Heart right ventricle (tissue), 16 donors: ENCODE results near the gene PRND. TPM values are rescaled to one million over a fixed set of nuclear protein-coding genes. Genes with fewer than 3 reads are reported as not detected.
"Not testable (repeated sequence)": the region's sequence is repeated elsewhere in the genome, so short reads cannot be mapped to it uniquely, and the experiment has no call there.

Source experiments
- ATAC-seq, 8 donors: fragments of 200-7000 bp; cut with Tn5 transposase; one replicate each; pipeline ENCODE4 v1.9.1; 2020; ENCODE audit warnings: mild to moderate bottlenecking in 8 of 8, moderate library complexity in 8 of 8, moderate number of reproducible peaks in 1 of 8
- DNase-seq, 2 donors: peaks; one replicate each; pipeline ENCODE4 v3.0.0-alpha.2; 2020
- H3K27ac ChIP-seq, 10 donors: fragments of 200-600 bp; sonication (generic) in 2 of 10; one replicate each; pipeline versions ENCODE4 v1.5.0 to v1.8.0; 2020 to 2022; ENCODE audit warnings: mild to moderate bottlenecking in 3 of 10
- H3K27me3 ChIP-seq, 7 donors: fragments of 200-600 bp; one replicate each; pipeline ENCODE4 v1.8.0; 2021 to 2022; ENCODE audit warnings: mild to moderate bottlenecking in 2 of 7
- H3K36me3 ChIP-seq, 9 donors: fragments of 200-600 bp; sonication (generic) in 1 of 9; one replicate each; pipeline versions ENCODE4 v1.5.0 to v1.8.0; 2020 to 2022; ENCODE audit warnings: mild to moderate bottlenecking in 2 of 9
- H3K4me1 ChIP-seq, 9 donors: fragments of 200-600 bp; sonication (generic) in 1 of 9; one replicate each; pipeline versions ENCODE4 v1.5.0 to v1.8.0; 2020 to 2022; ENCODE audit warnings: mild to moderate bottlenecking in 4 of 9
- H3K4me3 ChIP-seq, 10 donors: fragments of 200-600 bp; sonication (generic) in 2 of 10; one replicate each; pipeline versions ENCODE4 v1.5.0 to v1.8.0; 2020 to 2022; ENCODE audit warnings: mild to moderate bottlenecking in 7 of 10, moderate library complexity in 2 of 10
- H3K9me3 ChIP-seq, 11 donors: fragments of 200-600 bp in 10 of 11; sonication (generic) in 2 of 11; one replicate each; pipeline versions ENCODE4 v1.5.0 to v1.8.0; 2013 to 2022; ENCODE audit warnings: mild to moderate bottlenecking in 2 of 11, control low read depth in 1 of 11, moderate library complexity in 1 of 11
- WGBS, 2 donors: extraction: QIAGEN DNeasy Blood & Tissue Kit; methylation state at CpG; one replicate each; pipeline ENCODE4 v1.1.7; 2013; ENCODE audit warnings: inconsistent platforms in 1 of 2; 5-methylcytosine and 5-hydroxymethylcytosine counted together
- intact Hi-C, 10 donors: fragments of 100-400 bp; cut with DNase I; formaldehyde crosslinking; loops; one replicate each; pipeline versions ENCODE4 v1.11.1 to v1.14.2; 2022
- polyA plus RNA-seq, 2 donors: library from polyadenylated mRNA; stranded (reverse); fragments of 200-250 nt; gene quantifications; one replicate each; pipeline ENCODE4 v1.2.3, GENCODE V29; 2013
- total RNA-seq, 10 donors: library from RNA; stranded (reverse); fragmentation: NEBNext Ultra II Directional in 3 of 10; extraction: Animal tissue kit (Norgen Biotek cat#: 25700) in 3 of 10; gene quantifications; one replicate each; pipeline versions ENCODE4 v1.2.1 to v1.2.4, GENCODE V29; 2021 to 2023
- TF ChIP-seq, protein P1 (sequence below), 9 donors: fragments of 200-600 bp; sonication (generic) in 2 of 9; IDR thresholded peaks; one replicate each; pipeline versions ENCODE4 v1.5.0 to v1.8.0; 2021 to 2022; ENCODE audit warnings: antibody characterized with exemption in 9 of 9, mild to moderate bottlenecking in 5 of 9, moderate library complexity in 1 of 9
- donor health status: Arrhythmogenic right ventricular cardiomyopathy.
- donor health status: ischemic (EF 13 %, LVEDD 7.1; RV severe dilation, severe dysfunction).
- donor health status: healthy with polysubstance abuse.
- donor health status: DM: no; HTN: yes; CAD: no.
- donor health status: DM: no; HTN: no; CAD: no.
- donor health status: ischemic (EF 25% LVEDD 6.9; RV normal size, moderate dysfunction).
- donor health status: ischemic (EF 25% LVEDD 5.7; RV mildly dilated, moderate dysfunction).
- donor health status: healthy.
- donor health status: DM: yes; HTN: yes; CAD: no.
- donor health status: Ischemic cardiomyopathy.
- donor health status: ischemic (EF 35%, LVEDD 5.7; RV mildly dilated, moderate dysfunction).
- donor health status: nonischemic (EF 11% LVEDD 7.7; RV severe dilation, severe dysfunction).
- donor health status: DM: yes; HTN: yes; CAD: no.
- donor health status: PGD.
- donor health status: ischemic (EF 29% LVEDD 5.4; RV normal size, mild dysfunction).
- donor health status: nonischemic (EF 23%, LVEDD 6.1; RV moderate dilation, normal function).

The PRND gene
- total and polyA plus RNA-seq, 12 donors, result 0.06 to 0.17 (median 0.10) TPM; not detected in 8

DNA sequence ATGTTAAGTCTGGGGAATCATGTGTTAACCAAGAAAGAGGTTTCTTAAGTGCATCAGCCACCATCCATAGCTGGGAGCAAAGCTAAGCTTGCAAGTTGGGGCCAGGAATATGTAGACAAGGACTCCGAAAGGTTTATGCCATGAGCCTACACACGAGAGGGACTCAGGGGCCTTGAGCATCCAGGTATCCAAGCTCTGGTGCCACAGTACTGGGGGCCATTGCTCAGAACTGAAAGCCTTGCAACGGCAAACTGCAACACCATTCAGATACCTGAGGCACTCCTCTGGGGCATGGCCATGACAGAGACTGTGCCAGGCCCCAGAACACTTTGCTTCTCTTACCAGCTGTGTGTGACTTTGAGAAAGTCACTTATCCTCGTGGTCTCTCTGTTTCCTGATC lies 27.6 kb downstream of the PRND start:
- Histone ChIP-seq H3K36me3 (no peaks in the 10 kb centered on the region), H3K9me3 (peaks cover 0 to 7% (median 0%) of the 10 kb centered on the region in 11 donors), H3K4me1 (no peaks in the 10 kb centered on the region), H3K27ac (peak overlapping the region in 1 of 10 donors; percentile 42), H3K27me3 (peaks cover 0 to 12% (median 0%) of the 10 kb centered on the region in 7 donors), H3K4me3 (no peak overlapping the region)
- DNase-seq, result no peak
- intact Hi-C loops, result no loop called here
- TF ChIP-seq, protein P1, sequence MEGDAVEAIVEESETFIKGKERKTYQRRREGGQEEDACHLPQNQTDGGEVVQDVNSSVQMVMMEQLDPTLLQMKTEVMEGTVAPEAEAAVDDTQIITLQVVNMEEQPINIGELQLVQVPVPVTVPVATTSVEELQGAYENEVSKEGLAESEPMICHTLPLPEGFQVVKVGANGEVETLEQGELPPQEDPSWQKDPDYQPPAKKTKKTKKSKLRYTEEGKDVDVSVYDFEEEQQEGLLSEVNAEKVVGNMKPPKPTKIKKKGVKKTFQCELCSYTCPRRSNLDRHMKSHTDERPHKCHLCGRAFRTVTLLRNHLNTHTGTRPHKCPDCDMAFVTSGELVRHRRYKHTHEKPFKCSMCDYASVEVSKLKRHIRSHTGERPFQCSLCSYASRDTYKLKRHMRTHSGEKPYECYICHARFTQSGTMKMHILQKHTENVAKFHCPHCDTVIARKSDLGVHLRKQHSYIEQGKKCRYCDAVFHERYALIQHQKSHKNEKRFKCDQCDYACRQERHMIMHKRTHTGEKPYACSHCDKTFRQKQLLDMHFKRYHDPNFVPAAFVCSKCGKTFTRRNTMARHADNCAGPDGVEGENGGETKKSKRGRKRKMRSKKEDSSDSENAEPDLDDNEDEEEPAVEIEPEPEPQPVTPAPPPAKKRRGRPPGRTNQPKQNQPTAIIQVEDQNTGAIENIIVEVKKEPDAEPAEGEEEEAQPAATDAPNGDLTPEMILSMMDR (IDR thresholded peaks at IDR 0.05), result no peak
- ATAC-seq, result no peak
- 76 to 79% methylated on average over 4 of the region's 4 CpGs for WGBS, 2 donors

DNA sequence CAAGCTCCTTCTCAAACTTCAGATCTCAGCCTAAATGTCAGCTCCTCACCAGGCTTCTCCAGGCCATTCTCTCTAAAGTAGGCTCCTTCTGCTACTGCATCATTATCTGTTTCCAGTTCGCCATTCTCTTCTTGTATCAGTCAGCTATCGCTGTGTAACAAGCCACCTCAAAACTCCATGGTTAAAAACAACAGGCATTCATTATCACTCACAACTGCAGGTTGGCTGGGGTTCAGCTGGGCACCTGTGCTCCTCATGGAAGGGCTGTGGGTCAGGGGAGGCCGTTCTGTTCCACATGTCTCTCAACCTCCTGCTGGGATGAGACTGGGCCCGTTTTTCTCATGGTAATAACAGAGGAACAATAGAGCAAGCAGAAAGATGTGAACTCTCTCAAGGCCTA lies 28.7 kb downstream of the PRND start:
- Histone ChIP-seq H3K36me3 (no peaks in the 10 kb centered on the region), H3K4me3 (no peak overlapping the region), H3K27me3 (peaks cover 0 to 12% (median 0%) of the 10 kb centered on the region in 7 donors), H3K27ac (no peak overlapping the region), H3K4me1 (no peaks in the 10 kb centered on the region), H3K9me3 (peaks cover 0 to 7% (median 0%) of the 10 kb centered on the region in 11 donors)
- intact Hi-C loops, result loop anchor here in 1 of 10 donors (10.0 kb wide), 1 partner anchor 464 kb away; no protein-coding TSS in a partner anchor
- 64 to 65% methylated on average over 4 of the region's 4 CpGs for WGBS, 2 donors
- DNase-seq (no peak), ATAC-seq (no peak)
- TF ChIP-seq, protein P1 (IDR thresholded peaks at IDR 0.05), result no peak

DNA sequence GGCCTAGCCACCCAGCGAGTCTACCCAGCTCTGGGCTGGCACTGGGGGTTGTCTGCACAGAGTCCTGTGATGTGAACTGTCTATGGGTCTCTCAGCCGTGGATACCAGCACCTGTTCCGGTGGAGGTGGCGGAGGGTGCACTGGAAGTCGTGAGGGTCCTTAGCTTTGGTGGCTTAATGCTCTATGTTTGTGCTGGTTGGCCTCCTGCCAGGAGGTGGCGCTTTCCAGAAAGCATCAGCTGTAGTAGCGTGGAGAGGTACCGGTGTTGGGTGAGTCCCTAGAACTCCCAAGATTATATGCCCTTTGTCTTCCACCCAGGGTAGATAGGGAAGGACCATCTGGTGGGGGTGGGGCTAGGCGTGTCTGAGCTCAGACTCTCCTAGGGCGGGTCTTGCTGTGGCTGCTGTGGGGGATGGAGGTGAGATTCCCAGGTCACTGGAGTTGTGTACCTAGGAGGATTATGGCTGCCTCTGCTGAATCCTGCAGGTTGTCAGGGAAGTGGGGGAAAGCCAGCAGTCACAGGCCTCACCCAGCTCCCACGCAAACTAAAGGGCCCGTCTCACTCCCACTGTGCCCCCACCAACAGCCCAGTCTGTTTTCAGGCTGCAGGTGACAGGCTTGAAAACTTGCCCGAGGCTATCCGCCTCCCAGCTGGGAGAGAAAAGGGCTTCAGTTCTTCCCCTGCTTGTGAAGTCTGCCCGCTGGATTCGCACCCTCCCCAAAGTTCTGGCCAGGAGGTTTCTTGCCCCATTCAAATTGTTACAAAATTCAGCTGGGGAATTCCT lies 37.6 kb downstream of the PRND start:
- DNase-seq, H3K36me3 ChIP-seq, ATAC-seq, H3K27ac ChIP-seq, H3K4me3 ChIP-seq, H3K9me3 ChIP-seq: not testable (repeated sequence)
- Histone ChIP-seq H3K27me3 (peaks cover 0 to 20% (median 0%) of the 10 kb centered on the region in 7 donors), H3K4me1 (peaks cover 0 to 26% (median 6%) of the 10 kb centered on the region in 9 donors)
- 68 to 69% methylated on average over 16 of the region's 16 CpGs for WGBS, 2 donors
- TF ChIP-seq, protein P1 (IDR thresholded peaks at IDR 0.05), result peak in 1 of 9 donors; percentile 23
- intact Hi-C loops, result loop anchor here in 1 of 10 donors (10.0 kb wide), 1 partner anchor 456 kb away; no protein-coding TSS in a partner anchor

DNA sequence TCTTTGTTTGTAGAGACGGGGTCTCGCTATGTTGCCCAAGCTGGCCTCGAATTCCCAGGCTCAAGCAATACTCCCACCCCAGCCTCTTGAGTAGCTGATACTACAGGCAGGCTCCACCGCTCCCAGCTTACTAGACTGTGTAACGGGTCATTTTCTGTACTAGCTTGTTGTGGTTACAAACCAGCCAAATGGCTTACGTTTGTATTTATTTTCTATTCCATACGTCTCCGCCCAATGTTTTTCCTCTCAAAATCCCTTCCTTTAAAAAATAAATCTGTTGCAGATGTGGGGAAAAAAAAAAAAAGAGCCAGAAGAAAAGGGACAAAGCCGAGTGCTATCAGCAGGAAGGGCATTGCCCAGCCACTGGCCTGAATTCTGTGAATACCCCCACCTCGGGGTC lies 41.6 kb downstream of the PRND start:
- intact Hi-C loops, result no loop called here
- peaks cover 0 to 50% (median 6%) of the 10 kb centered on the region in 9 donors for H3K4me1 ChIP-seq
- H3K4me3 ChIP-seq, result no peak overlapping the region
- ATAC-seq (no peak), DNase-seq (no peak)
- peaks cover 0 to 15% (median 0%) of the 10 kb centered on the region in 7 donors for H3K27me3 ChIP-seq
- TF ChIP-seq, protein P1 (IDR thresholded peaks at IDR 0.05), result no peak
- H3K27ac ChIP-seq, result peak overlapping the region in 1 of 10 donors; percentile 56
- H3K9me3 ChIP-seq, result no peaks in the 10 kb centered on the region
- no peaks in the 10 kb centered on the region for H3K36me3 ChIP-seq
- WGBS, 2 donors, result 83 to 84% methylated on average over 10 of the region's 10 CpGs
